ENCODE results near the gene DUSP22. TPM values are rescaled to one million over a fixed set of nuclear protein-coding genes. Genes with fewer than 3 reads are reported as not detected.

Gene DUSP22
- total RNA-seq, 1 experiment from 2014 or later: 34.8 TPM

DNA sequence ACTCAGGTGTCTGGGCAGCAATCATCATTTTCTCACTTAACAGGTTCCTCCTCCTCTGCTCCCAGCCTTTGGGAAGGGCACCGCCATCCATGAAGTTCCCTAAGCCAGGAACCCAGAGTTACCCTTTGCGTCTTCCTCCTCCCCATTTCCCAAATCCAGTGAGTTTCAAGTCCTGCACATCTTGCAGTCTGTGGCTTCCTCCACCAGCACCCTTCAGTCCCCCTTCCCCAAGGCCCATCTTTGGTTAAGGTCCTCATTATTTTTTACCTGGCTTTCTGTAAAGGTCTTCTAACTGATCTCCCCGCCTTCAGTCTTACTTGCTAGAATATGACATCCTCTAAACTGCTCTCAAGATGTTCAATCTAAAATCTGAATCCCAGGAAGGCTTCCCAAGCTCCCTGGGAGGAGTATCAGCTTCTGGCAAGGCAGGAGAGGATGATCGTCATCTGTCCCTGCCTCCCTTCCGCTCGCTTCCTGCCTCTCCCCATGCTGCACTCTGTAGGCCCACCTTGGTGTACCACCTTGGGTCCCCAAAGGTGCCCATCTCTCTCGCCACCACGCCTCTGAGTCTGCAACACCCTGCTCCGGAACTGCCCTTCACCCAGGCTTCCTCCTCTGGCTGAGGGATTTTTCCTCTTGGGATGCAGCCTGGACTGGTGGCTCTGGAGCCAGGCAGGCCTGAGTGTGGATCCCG is 11.4 kb upstream of the DUSP22 start:
- no peak overlapping the region for H3K27ac ChIP-seq (ENCODE audit: low read length)
- peaks cover 13% of the 10 kb centered on the region; the same call in 1 of the 2 replicates for H3K27me3 ChIP-seq (ENCODE audit: control insufficient read depth, insufficient read depth, low read length)
- H3K4me3 ChIP-seq (ENCODE audit: low read depth in 2 of 2, low read length in 2 of 2): no peak overlapping the region
- DNase-seq (ENCODE audit: low read depth, low spot score) (no peak), ATAC-seq (no peak)
- BruUV-seq (replicated peaks): no TSS peak
- intact Hi-C loops (cut with micrococcal nuclease; ENCODE audit: unreplicated experiment) (no loop called here), in situ Hi-C loops (cut with HindIII; ENCODE audit: low pct_unique_long_range_greater_than_20kb, low sequenced_read_pairs) (no loop called here)
- CTCF ChIA-PET: no interaction called here
- H3K36me3 ChIP-seq (ENCODE audit: control insufficient read depth, insufficient read depth, low read length): no peaks in the 10 kb centered on the region
- TF ChIP-seq, protein P1, sequence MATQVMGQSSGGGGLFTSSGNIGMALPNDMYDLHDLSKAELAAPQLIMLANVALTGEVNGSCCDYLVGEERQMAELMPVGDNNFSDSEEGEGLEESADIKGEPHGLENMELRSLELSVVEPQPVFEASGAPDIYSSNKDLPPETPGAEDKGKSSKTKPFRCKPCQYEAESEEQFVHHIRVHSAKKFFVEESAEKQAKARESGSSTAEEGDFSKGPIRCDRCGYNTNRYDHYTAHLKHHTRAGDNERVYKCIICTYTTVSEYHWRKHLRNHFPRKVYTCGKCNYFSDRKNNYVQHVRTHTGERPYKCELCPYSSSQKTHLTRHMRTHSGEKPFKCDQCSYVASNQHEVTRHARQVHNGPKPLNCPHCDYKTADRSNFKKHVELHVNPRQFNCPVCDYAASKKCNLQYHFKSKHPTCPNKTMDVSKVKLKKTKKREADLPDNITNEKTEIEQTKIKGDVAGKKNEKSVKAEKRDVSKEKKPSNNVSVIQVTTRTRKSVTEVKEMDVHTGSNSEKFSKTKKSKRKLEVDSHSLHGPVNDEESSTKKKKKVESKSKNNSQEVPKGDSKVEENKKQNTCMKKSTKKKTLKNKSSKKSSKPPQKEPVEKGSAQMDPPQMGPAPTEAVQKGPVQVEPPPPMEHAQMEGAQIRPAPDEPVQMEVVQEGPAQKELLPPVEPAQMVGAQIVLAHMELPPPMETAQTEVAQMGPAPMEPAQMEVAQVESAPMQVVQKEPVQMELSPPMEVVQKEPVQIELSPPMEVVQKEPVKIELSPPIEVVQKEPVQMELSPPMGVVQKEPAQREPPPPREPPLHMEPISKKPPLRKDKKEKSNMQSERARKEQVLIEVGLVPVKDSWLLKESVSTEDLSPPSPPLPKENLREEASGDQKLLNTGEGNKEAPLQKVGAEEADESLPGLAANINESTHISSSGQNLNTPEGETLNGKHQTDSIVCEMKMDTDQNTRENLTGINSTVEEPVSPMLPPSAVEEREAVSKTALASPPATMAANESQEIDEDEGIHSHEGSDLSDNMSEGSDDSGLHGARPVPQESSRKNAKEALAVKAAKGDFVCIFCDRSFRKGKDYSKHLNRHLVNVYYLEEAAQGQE (IDR thresholded peaks at IDR 0.05; ENCODE audit: insufficient read depth in 1 of 2, low read depth in 2 of 2, low read length in 1 of 2): no peak
- TF ChIP-seq TCF7L2 (IDR thresholded peaks at IDR 0.05; ENCODE audit: low read depth, low read length): no peak
- no peak for TF ChIP-seq SIN3A (IDR thresholded peaks at IDR 0.05; ENCODE audit: borderline replicate concordance, insufficient read depth, low read depth, low read length)
- TF ChIP-seq POLR2AphosphoS5 (IDR thresholded peaks at IDR 0.05; ENCODE audit: low read depth, low read length): no peak
- TF ChIP-seq CTCF (IDR thresholded peaks at IDR 0.05): no peak
- POLR2A ChIA-PET: no interaction called here
- H3K9me3 ChIP-seq (ENCODE audit: control insufficient read depth, insufficient read depth, low read depth, low read length): no peaks in the 10 kb centered on the region
- H3K4me1 ChIP-seq (ENCODE audit: control insufficient read depth, insufficient read depth, low read length): no peaks in the 10 kb centered on the region

DNA sequence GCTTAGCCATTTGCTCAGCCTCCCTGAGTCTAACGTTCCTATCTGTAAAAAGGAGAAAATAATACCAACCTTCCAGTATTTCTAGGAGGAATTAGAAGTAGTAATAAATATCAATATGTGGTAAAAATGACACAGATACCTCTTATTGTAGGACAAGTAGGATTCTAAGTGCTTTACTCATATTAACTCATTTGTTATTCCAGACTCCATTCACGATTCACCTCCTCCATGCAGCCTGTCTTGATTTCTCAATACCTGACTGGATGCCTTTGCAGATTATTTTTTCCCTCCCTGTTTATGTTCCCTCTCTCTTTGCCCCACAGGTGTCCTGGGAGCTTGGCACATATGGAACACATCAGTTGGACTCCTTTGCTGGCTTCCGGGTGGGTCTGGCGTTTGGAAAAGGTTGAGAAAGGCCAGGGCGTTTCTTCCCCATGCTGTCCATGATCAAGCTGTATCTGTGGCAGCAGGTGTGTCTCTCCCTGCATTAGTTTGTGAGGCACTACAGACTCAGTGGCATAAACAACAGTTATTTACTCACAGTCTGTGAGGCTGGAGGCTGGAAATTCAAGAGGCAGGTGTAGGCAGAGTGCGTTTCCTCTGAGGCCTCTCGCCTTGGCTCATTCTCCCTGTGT is 10.7 kb upstream of the DUSP22 start:
- CTCF ChIA-PET: no interaction called here
- H3K27me3 ChIP-seq (ENCODE audit: control insufficient read depth, insufficient read depth, low read length): peaks cover 7% of the 10 kb centered on the region; the same call in 1 of the 2 replicates
- no peaks in the 10 kb centered on the region for H3K36me3 ChIP-seq (ENCODE audit: control insufficient read depth, insufficient read depth, low read length)
- intact Hi-C loops (cut with micrococcal nuclease; ENCODE audit: unreplicated experiment): no loop called here
- DNase-seq (ENCODE audit: low read depth, low spot score): no peak
- POLR2A ChIA-PET: no interaction called here
- in situ Hi-C loops (cut with HindIII; ENCODE audit: low pct_unique_long_range_greater_than_20kb, low sequenced_read_pairs): no loop called here
- H3K27ac ChIP-seq (ENCODE audit: low read length): no peak overlapping the region
- TF ChIP-seq, protein P1 (IDR thresholded peaks at IDR 0.05; ENCODE audit: insufficient read depth in 1 of 2, low read depth in 2 of 2, low read length in 1 of 2): no peak
- no peak for TF ChIP-seq TCF7L2 (IDR thresholded peaks at IDR 0.05; ENCODE audit: low read depth, low read length)
- no peak overlapping the region for H3K4me3 ChIP-seq (ENCODE audit: low read depth in 2 of 2, low read length in 2 of 2)
- ATAC-seq: no peak
- no peaks in the 10 kb centered on the region for H3K4me1 ChIP-seq (ENCODE audit: control insufficient read depth, insufficient read depth, low read length)
- no peaks in the 10 kb centered on the region for H3K9me3 ChIP-seq (ENCODE audit: control insufficient read depth, insufficient read depth, low read depth, low read length)
- BruUV-seq (replicated peaks): no TSS peak
